ENCODE measurements around the gene SNX12. TPM values are rescaled to one million over a fixed set of nuclear protein-coding genes. Genes with fewer than 3 reads are reported as not detected.

Gene SNX12
- total and polyA plus RNA-seq, 2 experiments from 2014 or later, result 28.5 to 75.3 TPM

GRCh38 chrX:71111921-71112431 lies 43.8 kb upstream of the SNX12 start:
- no peak for ATAC-seq
- no peaks in the 10 kb centered on the region for H4K20me1 ChIP-seq (replicated peaks; ENCODE audit: insufficient read depth)
- no peak overlapping the region for H3K4me3 ChIP-seq
- no peaks in the 10 kb centered on the region for H3K9me2 ChIP-seq (ENCODE audit: insufficient read depth)
- no peaks in the 10 kb centered on the region for H3K36me3 ChIP-seq (ENCODE audit: insufficient read depth)
- no peak overlapping the region for H3K4me2 ChIP-seq
- no peaks in the 10 kb centered on the region for H3K27me3 Mint-ChIP-seq (ENCODE audit: insufficient read depth, low read depth, poor library complexity)
- no peak overlapping the region for H3K4me3 Mint-ChIP-seq
- no peaks in the 10 kb centered on the region for H3F3A ChIP-seq (replicated peaks; ENCODE audit: low read depth)
- no peak overlapping the region for H3K27ac ChIP-seq (ENCODE audit: low read depth)
- no peaks in the 10 kb centered on the region for H3K9me3 Mint-ChIP-seq
- H3K27me3 ChIP-seq (ENCODE audit: insufficient read depth), result peaks cover 54% of the 10 kb centered on the region
- peaks cover 16% of the 10 kb centered on the region; the same call in 2 of the 3 replicates for H3K4me1 Mint-ChIP-seq
- DNase-seq (ENCODE audit: low spot score), result no peak
- TF ChIP-seq ZNF331 (CRISPR knock-in tag; IDR thresholded peaks at IDR 0.05; ENCODE audit: low read depth) (no peak), POLR2AphosphoS5 (IDR thresholded peaks at IDR 0.05; ENCODE audit: low read depth) (no peak), ZNF462 (CRISPR knock-in tag; IDR thresholded peaks at IDR 0.05) (no peak), ZNF114 (CRISPR knock-in tag; IDR thresholded peaks at IDR 0.05) (no peak), NANOG (IDR thresholded peaks at IDR 0.05; ENCODE audit: borderline replicate concordance) (no peak), CTCF (conservative IDR thresholded peaks at IDR 0.05; ENCODE audit: low read depth in 2 of 2) (no peak)
- no peaks in the 10 kb centered on the region for H3K79me2 ChIP-seq (replicated peaks; ENCODE audit: insufficient read depth)
- H3K4me1 ChIP-seq (ENCODE audit: insufficient read depth), result 0 out of 2 replicates have a peak, but pooled peaks cover 4% of the 10 kb centered on the region
- no peak overlapping the region for H3K27ac Mint-ChIP-seq
- no peak overlapping the region for H2AFZ ChIP-seq
- no peaks in the 10 kb centered on the region for H3K36me3 Mint-ChIP-seq (ENCODE audit: low read depth)
